MM.1S (cell line): ENCODE measurements around the gene MEGF11.

Experiments used
- EZH2 ChIP-seq: fragments of 300-600 bp; sonication (generic); optimal IDR thresholded peaks from 2 replicates; pipeline ENCODE3; 2017; ENCODE audit warnings: low read depth, mild to moderate bottlenecking, antibody characterized with exemption, low read length, mixed read lengths
- EZH2phosphoT487 ChIP-seq: fragments of 300-600 bp; sonication (generic); IDR thresholded peaks from 2 replicates; pipeline ENCODE4 v1.6.1; 2018; ENCODE audit warnings: antibody characterized with exemption, low read length
- TF ChIP-seq, protein P1 (sequence below): fragments of 300-600 bp; sonication (generic); IDR thresholded peaks from 2 replicates; pipeline ENCODE4 v1.5.1; 2016; ENCODE audit warnings: antibody characterized with exemption, low read length, mixed read lengths

DNA sequence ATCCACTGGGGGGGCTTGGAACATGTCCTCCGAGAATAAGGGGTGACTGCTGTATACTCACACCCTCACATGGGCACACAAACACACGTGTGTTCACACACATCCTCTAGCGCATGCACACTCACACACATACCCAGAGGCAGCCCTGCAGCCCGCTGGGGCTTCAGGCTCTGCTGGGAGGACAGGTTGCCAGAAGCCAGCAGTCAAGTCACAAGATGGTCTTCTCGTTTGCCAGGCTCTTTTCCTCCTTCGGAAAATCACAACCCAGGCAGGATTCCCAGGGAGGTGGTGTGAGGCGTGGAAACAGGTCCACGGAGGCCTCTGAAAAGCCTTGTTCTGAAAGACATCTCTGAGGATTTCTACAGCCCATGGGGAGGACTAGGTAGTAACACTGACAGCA is 26.8 kb downstream of the MEGF11 start:
- TF ChIP-seq, protein P1, sequence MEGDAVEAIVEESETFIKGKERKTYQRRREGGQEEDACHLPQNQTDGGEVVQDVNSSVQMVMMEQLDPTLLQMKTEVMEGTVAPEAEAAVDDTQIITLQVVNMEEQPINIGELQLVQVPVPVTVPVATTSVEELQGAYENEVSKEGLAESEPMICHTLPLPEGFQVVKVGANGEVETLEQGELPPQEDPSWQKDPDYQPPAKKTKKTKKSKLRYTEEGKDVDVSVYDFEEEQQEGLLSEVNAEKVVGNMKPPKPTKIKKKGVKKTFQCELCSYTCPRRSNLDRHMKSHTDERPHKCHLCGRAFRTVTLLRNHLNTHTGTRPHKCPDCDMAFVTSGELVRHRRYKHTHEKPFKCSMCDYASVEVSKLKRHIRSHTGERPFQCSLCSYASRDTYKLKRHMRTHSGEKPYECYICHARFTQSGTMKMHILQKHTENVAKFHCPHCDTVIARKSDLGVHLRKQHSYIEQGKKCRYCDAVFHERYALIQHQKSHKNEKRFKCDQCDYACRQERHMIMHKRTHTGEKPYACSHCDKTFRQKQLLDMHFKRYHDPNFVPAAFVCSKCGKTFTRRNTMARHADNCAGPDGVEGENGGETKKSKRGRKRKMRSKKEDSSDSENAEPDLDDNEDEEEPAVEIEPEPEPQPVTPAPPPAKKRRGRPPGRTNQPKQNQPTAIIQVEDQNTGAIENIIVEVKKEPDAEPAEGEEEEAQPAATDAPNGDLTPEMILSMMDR, result no peak
- TF ChIP-seq EZH2 (no peak), EZH2phosphoT487 (no peak)
